Neural cell (in vitro differentiated cells): ENCODE data around the gene ALOX12B. TPM values are rescaled to one million over a fixed set of nuclear protein-coding genes. Genes with fewer than 3 reads are reported as not detected.

ENCODE experiments used
- H2AFZ ChIP-seq: fragments of 200-600, 300-800 bp; sonication (generic), shearing (Covaris generic); 2 replicates; pipeline ENCODE4 v1.6.0; 2014; ENCODE audit warnings: low read depth, mild to moderate bottlenecking, antibody characterized with exemption, low read length, moderate library complexity
- H3F3A ChIP-seq: fragments of 200-600 bp; shearing (Covaris generic); 2 replicates; pipeline ENCODE4 v1.6.1; 2016; ENCODE audit warnings: mild to moderate bottlenecking, moderate library complexity, mixed read lengths, antibody characterized with exemption, low read length; ENCODE audit not compliant: insufficient read depth, poor library complexity, severe bottlenecking
- H3K27ac ChIP-seq: fragments of 200-600, 300-800 bp; sonication (generic), shearing (Covaris generic); 2 replicates; pipeline ENCODE4 v1.5.1; 2014; ENCODE audit warnings: mild to moderate bottlenecking, low read length, moderate library complexity
- H3K27me3 ChIP-seq: fragments of 300-800, 200-600 bp; sonication (generic), shearing (Covaris generic); 2 replicates; pipeline ENCODE4 v1.6.0; 2014; ENCODE audit warnings: mild to moderate bottlenecking, low read depth, low read length, moderate library complexity; ENCODE audit not compliant: insufficient read depth
- H3K36me3 ChIP-seq: fragments of 300-800, 200-600 bp; sonication (generic), shearing (Covaris generic); 2 replicates; pipeline ENCODE4 v1.5.1; 2014; ENCODE audit warnings: mild to moderate bottlenecking, antibody characterized with exemption, low read length, moderate library complexity; ENCODE audit not compliant: insufficient read depth
- H3K4me2 ChIP-seq: fragments of 300-800, 200-600 bp; sonication (generic), shearing (Covaris generic); 2 replicates; pipeline ENCODE4 v1.6.0; 2014; ENCODE audit warnings: mild to moderate bottlenecking, low read length
- H3K4me3 ChIP-seq: fragments of 300-800, 200-600 bp; sonication (generic), shearing (Covaris generic); 2 replicates; pipeline ENCODE4 v1.5.1; 2014; ENCODE audit warnings: mild to moderate bottlenecking, low read length, moderate library complexity
- H3K79me2 ChIP-seq: fragments of 200-600 bp; shearing (Covaris generic); replicated peaks from 2 replicates; pipeline ENCODE4 v1.6.0; 2014; ENCODE audit warnings: mild to moderate bottlenecking, low read length, moderate library complexity; ENCODE audit not compliant: insufficient read depth
- H3K9ac ChIP-seq: fragments of 300-800, 200-600 bp; sonication (generic), shearing (Covaris generic); 2 replicates; pipeline ENCODE4 v1.6.1; 2016; ENCODE audit warnings: mild to moderate bottlenecking, low read length, mixed read lengths
- H3K9me2 ChIP-seq: fragments of 200-600 bp; shearing (Covaris generic); 2 replicates; pipeline ENCODE4 v1.6.1; 2016; ENCODE audit warnings: mild to moderate bottlenecking, low read length, mixed read lengths; ENCODE audit not compliant: insufficient read depth
- H3K9me3 ChIP-seq: fragments of 200-600, 300-800 bp; sonication (generic), shearing (Covaris generic); 2 replicates; pipeline ENCODE4 v1.6.1; 2016; ENCODE audit warnings: mild to moderate bottlenecking, mixed run types, low read length, moderate library complexity, mixed read lengths
- H4K20me1 ChIP-seq: fragments of 200-600 bp; shearing (Covaris generic); 2 replicates; pipeline ENCODE4 v1.6.1; 2016; ENCODE audit warnings: mild to moderate bottlenecking, mixed run types; ENCODE audit not compliant: insufficient read depth
- CTCF ChIP-seq: fragments of 450-650 bp; IDR thresholded peaks from 2 replicates; pipeline ENCODE4 v1.5.1; 2014; ENCODE audit warnings: antibody characterized with exemption, mild to moderate bottlenecking, moderate library complexity; ENCODE audit not compliant: poor library complexity, severe bottlenecking
- EP300 ChIP-seq: fragments of 450-650 bp; conservative IDR thresholded peaks from 2 replicates; pipeline ENCODE4 v1.6.1; 2014; ENCODE audit warnings: antibody characterized with exemption, mild to moderate bottlenecking, moderate library complexity; ENCODE audit not compliant: poor library complexity, severe bottlenecking
- EZH2 ChIP-seq: fragments of 200-600, 300-800 bp; shearing (Covaris generic), sonication (generic); IDR thresholded peaks from 2 replicates; pipeline ENCODE4 v1.6.1; 2014; ENCODE audit warnings: antibody characterized with exemption, low read length, borderline replicate concordance, mild to moderate bottlenecking; ENCODE audit not compliant: insufficient read depth, poor library complexity, severe bottlenecking
- MXI1 ChIP-seq: fragments of 450-650 bp; conservative IDR thresholded peaks from 2 replicates; pipeline ENCODE4 v1.6.1; 2014; ENCODE audit warnings: antibody characterized with exemption, mild to moderate bottlenecking; ENCODE audit not compliant: poor library complexity, severe bottlenecking
- POLR2AphosphoS5 ChIP-seq: IDR thresholded peaks from 2 replicates; pipeline ENCODE4 v1.6.1; 2012
- RAD21 ChIP-seq: fragments of 450-650 bp; conservative IDR thresholded peaks from 2 replicates; pipeline ENCODE4 v1.6.1; 2014; ENCODE audit warnings: antibody characterized with exemption, mild to moderate bottlenecking, moderate library complexity
- REST ChIP-seq: IDR thresholded peaks from 2 replicates; pipeline ENCODE4 v1.6.1; 2012; ENCODE audit warnings: borderline replicate concordance
- SMC3 ChIP-seq: fragments of 450-650 bp; conservative IDR thresholded peaks from 2 replicates; pipeline ENCODE4 v1.6.1; 2014; ENCODE audit warnings: antibody characterized with exemption, mild to moderate bottlenecking, moderate library complexity; ENCODE audit not compliant: poor library complexity
- TAF1 ChIP-seq: IDR thresholded peaks from 2 replicates; pipeline ENCODE4 v1.6.1; 2012; ENCODE audit warnings: low read depth
- polyA plus RNA-seq: library from polyadenylated mRNA; depleted of rRNA; stranded (reverse); fragments of >200 nt; gene quantifications from 2 replicates; pipeline ENCODE4 v1.2.3, GENCODE V29; 2014

The ALOX12B gene
- polyA plus RNA-seq, 1 donor from 2014 or later: 0.31 TPM

DNA sequence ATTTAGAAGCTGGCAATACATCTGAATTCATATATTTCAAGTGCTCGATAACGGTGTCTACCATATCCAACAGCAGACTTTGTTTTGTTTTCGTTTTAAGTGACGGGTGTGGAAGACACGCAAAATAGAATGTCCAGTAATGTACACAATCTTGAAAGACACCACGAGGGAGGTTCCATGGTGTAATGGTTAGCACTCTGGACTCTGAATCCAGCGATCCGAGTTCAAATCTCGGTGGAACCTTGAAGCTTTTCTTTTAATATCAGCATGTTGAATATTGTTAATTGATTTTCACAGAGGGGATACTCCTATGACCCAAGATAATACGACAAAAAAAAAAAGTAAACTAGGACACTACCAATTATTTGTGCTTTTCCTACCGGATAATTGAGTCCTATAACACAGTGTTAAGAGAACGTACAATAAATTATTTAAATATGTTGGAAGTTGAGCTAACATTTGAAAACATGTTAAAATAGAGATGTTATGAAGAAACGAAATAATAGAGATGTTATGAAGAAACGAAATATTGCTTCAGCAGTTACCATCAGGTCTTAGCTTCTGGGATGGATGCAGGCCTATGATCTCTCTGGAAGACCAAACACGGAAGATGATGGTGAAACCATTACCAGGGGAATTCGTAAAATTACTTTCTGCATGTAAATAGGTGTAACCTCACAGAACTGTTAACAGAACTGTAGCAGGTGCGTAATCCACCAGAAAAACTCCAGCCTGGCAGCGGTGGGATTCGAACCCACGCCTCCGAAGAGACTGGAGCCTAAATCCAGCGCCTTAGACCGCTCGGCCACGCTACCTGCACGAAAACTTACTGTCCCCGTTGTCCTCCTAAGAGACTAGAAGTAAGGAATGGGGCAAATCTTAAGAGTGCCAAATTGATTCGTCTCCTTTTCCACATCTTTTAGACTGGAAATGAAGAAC is 32.3 kb upstream of the ALOX12B start:
- peaks cover 64% of the 10 kb centered on the region for H3K27me3 ChIP-seq
- peak overlapping the region; percentile 79 for H3K27ac ChIP-seq

DNA sequence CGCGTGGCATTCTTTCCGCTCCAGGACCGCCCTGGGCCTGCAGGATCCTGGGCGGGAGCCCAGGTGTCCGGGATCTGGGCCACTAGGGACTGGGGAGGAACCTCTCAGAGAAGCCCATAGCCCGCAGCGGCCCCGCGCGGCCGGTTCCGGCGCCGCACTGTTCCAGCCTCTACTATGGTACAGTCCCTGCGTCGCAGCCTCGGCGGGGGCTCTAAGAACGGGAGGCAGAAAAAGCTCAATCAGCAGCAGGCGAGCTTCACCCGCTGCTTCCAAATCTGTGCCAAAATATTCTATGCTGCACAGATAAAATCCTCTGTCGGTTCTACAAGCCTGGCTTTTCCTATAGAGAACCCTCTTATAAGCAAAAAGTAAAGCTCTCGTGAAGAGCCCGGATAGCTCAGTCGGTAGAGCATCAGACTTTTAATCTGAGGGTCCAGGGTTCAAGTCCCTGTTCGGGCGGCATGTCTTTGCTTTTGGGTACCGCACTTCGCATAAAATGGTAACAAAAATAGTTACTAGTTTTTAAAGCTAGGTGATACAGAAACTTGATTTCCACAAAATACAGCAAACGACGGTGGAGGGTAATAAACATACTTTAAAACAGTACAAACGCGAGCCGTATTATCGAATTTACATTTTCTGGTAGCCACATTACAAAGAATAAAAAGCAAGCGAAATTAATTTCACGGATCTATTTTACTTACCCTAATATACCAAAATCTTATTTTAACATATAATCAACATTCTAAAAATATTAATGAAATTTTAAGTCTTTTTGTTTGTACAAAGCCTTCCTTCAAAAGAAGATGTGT is 31.5 kb upstream of the ALOX12B start:
- Histone ChIP-seq H3K36me3 (no peaks in the 10 kb centered on the region), H3K9me3 (no peaks in the 10 kb centered on the region), H3K27ac (peak overlapping the region; percentile 79), H3K27me3 (peaks cover 64% of the 10 kb centered on the region), H3K4me2 (peak overlapping the region; percentile 91), H3K9ac (peak overlapping the region; percentile 80), H3F3A (peaks cover 12% of the 10 kb centered on the region), H4K20me1 (peaks cover 6% of the 10 kb centered on the region), H3K4me3 (peak overlapping the region; percentile 88), H3K79me2 (no peaks in the 10 kb centered on the region), H2AFZ (peak overlapping the region; percentile 90), H3K9me2 (no peaks in the 10 kb centered on the region)
- TF ChIP-seq POLR2AphosphoS5 (no peak), TAF1 (no peak), EP300 (peak; percentile 42), SMC3 (peak; percentile 76), MXI1 (peak; percentile 51), EZH2 (no peak), CTCF (peak; percentile 99), REST (no peak), RAD21 (peak; percentile 73)

More for the DNA sequence above, 32.3 kb upstream of the ALOX12B start:
- no peaks in the 10 kb centered on the region for H3K36me3 ChIP-seq
- TF ChIP-seq RAD21 (no peak), POLR2AphosphoS5 (peak; percentile 40)
- H3K79me2 ChIP-seq: no peaks in the 10 kb centered on the region
- H4K20me1 ChIP-seq: peaks cover 6% of the 10 kb centered on the region
- H3K9me3 ChIP-seq: no peaks in the 10 kb centered on the region
- peak overlapping the region; percentile 80 for H3K9ac ChIP-seq
- H2AFZ ChIP-seq: no peak overlapping the region
- peak overlapping the region; percentile 77 for H3K4me2 ChIP-seq
- H3K4me3 ChIP-seq: peak overlapping the region; percentile 88
- peaks cover 12% of the 10 kb centered on the region for H3F3A ChIP-seq
- H3K9me2 ChIP-seq: no peaks in the 10 kb centered on the region
